Measurements from ENCODE around the gene COQ10A. TPM values are rescaled to one million over a fixed set of nuclear protein-coding genes. Genes with fewer than 3 reads are reported as not detected.

The COQ10A gene
- total and polyA plus RNA-seq, 2 of the 8 experiments (the other 6 are each of a cell fraction or from before 2014, with no cell fraction given), result 21.8 to 42.9 TPM

- H4K8ac ChIP-seq (ENCODE audit: extremely low read depth, insufficient read depth, low read length), result peak overlapping the region; percentile 63; the same call in 1 of the 2 replicates
- FAIRE-seq (no peak), DNase-seq (ENCODE audit: low read depth in 1 of 2, low spot score in 2 of 2) (peak in 1 of 2 experiments; percentile 46)
- H3K27me3 ChIP-seq (replicated peaks in 1 of 4; ENCODE audit: control insufficient read depth in 3 of 4, extremely low read depth in 1 of 4, insufficient read depth in 3 of 4, low read length in 3 of 4), result no peaks in the 10 kb centered on the region
- no peak overlapping the region for H3K56ac ChIP-seq (replicated peaks; ENCODE audit: insufficient read length, low read depth, low read length)
- no peak overlapping the region for H3K4ac ChIP-seq (replicated peaks; ENCODE audit: insufficient read length, low read depth, low read length)
- H4K5ac ChIP-seq (ENCODE audit: insufficient read length, low read depth, low read length), result peak overlapping the region; percentile 10
- peaks cover 3% of the 10 kb centered on the region; the same call in 1 of the 2 replicates for H3K23me2 ChIP-seq (ENCODE audit: low read depth, low read length)
- H3K23ac ChIP-seq (ENCODE audit: insufficient read length), result no peak overlapping the region
- H2AK5ac ChIP-seq (ENCODE audit: low read depth, low read length), result no peak overlapping the region
- H3K36me3 ChIP-seq (ENCODE audit: control insufficient read depth in 2 of 4, insufficient read depth in 4 of 4, low read length in 3 of 4), result peaks cover 2 to 14% (median 8%) of the 10 kb centered on the region in 4 experiments; a peak in 5 of 8 replicates
- peak overlapping the region; percentile 77; the same call in 1 of the 2 replicates for H2BK12ac ChIP-seq (ENCODE audit: low read depth, low read length)
- H2BK15ac ChIP-seq (ENCODE audit: low read length), result no peak overlapping the region
- peak overlapping the region; percentile 34 to 99 (median 96); a peak in 7 of 8 replicates for H3K4me3 ChIP-seq (ENCODE audit: extremely low read depth in 1 of 4, insufficient read depth in 2 of 4, low read depth in 3 of 4, low read length in 4 of 4)
- H2AFZ ChIP-seq (ENCODE audit: low read length), result no peak overlapping the region
- peak overlapping the region; percentile 78 for H3K27ac ChIP-seq (ENCODE audit: low read depth, low read length)
- peak overlapping the region in 3 of 4 experiments; percentile 0 to 71 (median 49); a peak in 3 of 7 replicates for H3K9ac ChIP-seq (replicated peaks in 1 of 4; ENCODE audit: extremely low read depth in 1 of 4, low read depth in 3 of 4, low read length in 3 of 4)
- peaks cover 12 to 38% of the 10 kb centered on the region in 2 experiments for H3K79me2 ChIP-seq (ENCODE audit: control insufficient read depth in 1 of 2, insufficient read depth in 2 of 2, low read length in 2 of 2)
- H3K14ac ChIP-seq (ENCODE audit: insufficient read length), result no peak overlapping the region
- no peaks in the 10 kb centered on the region for H3K9me3 ChIP-seq (ENCODE audit: insufficient read depth in 2 of 2, low read depth in 1 of 2, low read length in 1 of 2)
- H4K91ac ChIP-seq (replicated peaks; ENCODE audit: insufficient read length, low read length), result no peak overlapping the region
- CTCF ChIA-PET (ENCODE audit: partially characterized antibody), result interaction anchor here (0.5 to 1.6 kb wide), 6 partner anchors 22 to 1902 kb away, joined by 3 to 4 read pairs (median 3); partner anchors contain the start of gene SMARCC2
- WGBS, 2 experiments (ENCODE audit: extremely low coverage in 1 of 2, insufficient coverage in 1 of 2, insufficient read length in 1 of 2, insufficient replicate concordance in 2 of 2, low coverage in 1 of 2, low lambda C conversion rate in 2 of 2, missing lambda C conversion rate in 1 of 2), result 60% methylated on average over 20 of the region's 21 CpGs; no CpG with 5 or more reads in 1 of the 2 experiments
- POLR2A ChIA-PET (ENCODE audit: partially characterized antibody), result interaction anchor here (0.7 to 2.1 kb wide), 13 partner anchors 17 to 184 kb away, joined by 3 to 14 read pairs (median 4); partner anchors contain the start of genes ANKRD52, COQ10A, IL23A and PAN2
- peak overlapping the region; percentile 82 to 89 for H3K4me2 ChIP-seq (ENCODE audit: insufficient read depth in 1 of 2, low read depth in 2 of 2, low read length in 2 of 2)
- peak overlapping the region; percentile 86 for H2BK5ac ChIP-seq (ENCODE audit: low read depth, low read length)
- no peak overlapping the region for H2BK20ac ChIP-seq (ENCODE audit: low read length)
- peak overlapping the region; percentile 86 for H3K18ac ChIP-seq (ENCODE audit: extremely low read depth, low read length)
- no peak overlapping the region for H2BK120ac ChIP-seq (replicated peaks; ENCODE audit: low read depth, low read length)
- H3K4me1 ChIP-seq (replicated peaks in 1 of 4; ENCODE audit: control insufficient read depth in 3 of 4, insufficient read depth in 4 of 4, low read length in 3 of 4), result peaks cover 0 to 9% (median 2%) of the 10 kb centered on the region in 4 experiments; a peak in 4 of 7 replicates
- H3K79me1 ChIP-seq (ENCODE audit: low read depth, low read length), result no peaks in the 10 kb centered on the region
- peaks cover 0 to 2% of the 10 kb centered on the region in 2 experiments for H4K20me1 ChIP-seq (replicated peaks in 1 of 2; ENCODE audit: control insufficient read depth in 1 of 2, insufficient read depth in 2 of 2, low read length in 2 of 2)
- TF ChIP-seq ATF2 (IDR thresholded peaks at IDR 0.05; ENCODE audit: low read length) (peak; percentile 49; the same call in 1 of the 2 replicates), POLR2A (IDR thresholded peaks at IDR 0.05; ENCODE audit: control extremely low read depth in 1 of 2, low read depth in 2 of 2, low read length in 2 of 2) (peak; percentile 23 to 67; a peak in 2 of 3 replicates), CHD1 (IDR thresholded peaks at IDR 0.05; ENCODE audit: low read depth, low read length) (no peak), TAF7 (optimal IDR thresholded peaks at IDR 0.05; ENCODE audit: borderline replicate concordance, low read depth, low read length) (no peak), ZNF274 (IDR thresholded peaks at IDR 0.05; ENCODE audit: borderline replicate concordance, extremely low read depth, low read length) (no peak), CREB1 (IDR thresholded peaks at IDR 0.05) (no peak; the same call in 1 of the 2 replicates), PHF8 (conservative IDR thresholded peaks at IDR 0.05; ENCODE audit: low read depth, low read length) (no peak), TCF12 (IDR thresholded peaks at IDR 0.05; ENCODE audit: low read depth, low read length) (no peak), ASH2L (IDR thresholded peaks at IDR 0.05; ENCODE audit: low read length) (no peak), CBX8 (IDR thresholded peaks at IDR 0.05; ENCODE audit: borderline replicate concordance, low read depth, low read length) (no peak)
Measured at GRCh38 chr12:56300644-56301464, 34.1 kb downstream of the COQ10A start.
